SH-SY5Y (cell line): ENCODE data around the gene TEX36.

ENCODE experiments used
- GATA2 ChIP-seq: IDR thresholded peaks from 2 replicates; pipeline ENCODE4 v1.6.1; 2011; ENCODE audit warnings: mild to moderate bottlenecking, low read depth, low read length
- GATA3 ChIP-seq: IDR thresholded peaks from 2 replicates; pipeline ENCODE4 v1.6.1; 2011; ENCODE audit warnings: low read depth, mild to moderate bottlenecking, low read length, moderate library complexity

DNA sequence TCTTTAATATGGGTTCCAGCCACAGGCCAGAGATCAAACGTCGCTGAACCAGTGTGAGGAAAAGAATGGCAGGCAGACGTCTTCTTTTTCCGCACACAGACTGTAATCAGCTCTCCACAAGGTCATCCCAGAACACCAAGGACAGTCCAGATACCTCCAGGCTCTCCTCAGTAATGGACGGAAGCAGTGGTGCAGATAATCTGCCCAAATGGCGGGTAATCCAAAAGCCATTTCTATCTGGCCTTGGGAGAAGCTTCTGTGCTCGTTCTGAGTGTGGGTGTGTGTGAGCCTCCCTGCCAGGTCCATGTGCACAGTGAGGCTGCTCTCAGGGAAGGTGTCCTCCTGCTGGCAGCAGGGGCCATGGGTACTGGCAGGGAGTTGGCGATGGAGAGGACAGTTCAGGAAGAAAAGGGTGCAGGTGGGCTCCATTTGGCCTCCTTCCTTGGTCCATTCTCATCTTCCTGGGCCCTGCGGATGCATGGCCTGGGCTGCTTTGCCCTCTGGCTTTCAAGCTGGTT is 15.6 kb upstream of the TEX36 start:
- no peak for TF ChIP-seq GATA2
- TF ChIP-seq GATA3: no peak
